RWPE1 (cell line): Measurements from ENCODE around the gene ISG20.
A peak's percentile ranks its signal among the peaks of the same experiment; 100 is the strongest.

Experiments used
- CTCF ChIA-PET: fragments of 350-600 bp; sonication (Branson Sonifier 250); formaldehyde crosslinking; extraction: SDS; loops from one replicate; lab custom pipeline; 2021; lab: Yijun Ruan, JAX
- POLR2A ChIA-PET: fragments of 400-600 bp; formaldehyde crosslinking; extraction: SDS; loops from one replicate; lab custom pipeline; 2020; ENCODE audit warnings: antibody characterized with exemption; ENCODE audit not compliant: low non-redundant PET; lab: Yijun Ruan, JAX
- DNase-seq: peaks from one replicate; pipeline ENCODE4 v3.0.0; 2012; ENCODE audit warnings: low spot score
- H3K27ac ChIP-seq: fragments of 450-650 bp; 2 replicates; pipeline ENCODE4 v1.5.1; 2017
- CTCF ChIP-seq: fragments of 450-650 bp; conservative IDR thresholded peaks from 2 replicates; pipeline ENCODE4 v1.5.1; 2017; ENCODE audit warnings: low read depth, mild to moderate bottlenecking

Gene ISG20

GRCh38 chr15:88618686-88619085 lies 20.1 kb upstream of the ISG20 start:
- CTCF ChIA-PET: no interaction called here
- POLR2A ChIA-PET: no interaction called here
- no peak overlapping the region for H3K27ac ChIP-seq
- TF ChIP-seq CTCF: no peak
- DNase-seq: no peak

GRCh38 chr15:88619796-88620195 lies 19.0 kb upstream of the ISG20 start:
- TF ChIP-seq CTCF: no peak
- POLR2A ChIA-PET: interaction anchor here (0.6 kb wide), 1 partner anchor 28 kb away, joined by 7 read pairs; no protein-coding TSS in a partner anchor
- DNase-seq: no peak
- CTCF ChIA-PET: no interaction called here
- H3K27ac ChIP-seq: no peak overlapping the region

GRCh38 chr15:88620995-88621772 lies 17.6 kb upstream of the ISG20 start, which contains the start of gene AEN:
Gene AEN (plus strand): TSS chr15:88621340. CDS start chr15:88626210, 4,870 bp downstream.
- no peak for TF ChIP-seq CTCF
- H3K27ac ChIP-seq: peak within 1 kb of the TSS; percentile 88
- POLR2A ChIA-PET: no interaction called here
- CTCF ChIA-PET: no interaction called here
- DNase-seq: peak; percentile 99

GRCh38 chr15:88621789-88622604 lies 16.8 kb upstream of the ISG20 start:
- peak overlapping the region; percentile 88 for H3K27ac ChIP-seq
- TF ChIP-seq CTCF: no peak
- POLR2A ChIA-PET: interaction anchor here (0.6 to 0.8 kb wide), 2 partner anchors 53 to 96 kb away, joined by 3 read pairs; no protein-coding TSS in a partner anchor
- CTCF ChIA-PET: no interaction called here
- DNase-seq: no peak

GRCh38 chr15:88622605-88622975 lies 16.2 kb upstream of the ISG20 start:
- H3K27ac ChIP-seq: peak overlapping the region; percentile 88
- ChIA-PET POLR2A (interaction anchor here (0.8 kb wide), 1 partner anchor 96 kb away, joined by 3 read pairs; no protein-coding TSS in a partner anchor), CTCF (no interaction called here)
- no peak for TF ChIP-seq CTCF
- no peak for DNase-seq

GRCh38 chr15:88623061-88623460 lies 15.8 kb upstream of the ISG20 start:
- peak overlapping the region; percentile 88 for H3K27ac ChIP-seq
- peak; percentile 98 for DNase-seq
- TF ChIP-seq CTCF: no peak
- ChIA-PET CTCF (no interaction called here), POLR2A (no interaction called here)
